ENCODE results near the gene ZNF410. TPM values are rescaled to one million over a fixed set of nuclear protein-coding genes. Genes with fewer than 3 reads are reported as not detected.
A peak's percentile ranks its signal among the peaks of the same experiment; 100 is the strongest.

ZNF410 gene
- total and polyA plus RNA-seq, 2 of the 13 experiments (the other 11 are each of a cell fraction or from before 2014, with no cell fraction given), result 19.2 to 44.3 TPM

- peak; percentile 97 for TF ChIP-seq ZFX (CRISPR knock-in tag; IDR thresholded peaks at IDR 0.05; ENCODE audit: low read depth)
- TF ChIP-seq FOXC1 (CRISPR knock-in tag; IDR thresholded peaks at IDR 0.05; ENCODE audit: borderline replicate concordance), result peak; percentile 95
- TF ChIP-seq, protein P1, sequence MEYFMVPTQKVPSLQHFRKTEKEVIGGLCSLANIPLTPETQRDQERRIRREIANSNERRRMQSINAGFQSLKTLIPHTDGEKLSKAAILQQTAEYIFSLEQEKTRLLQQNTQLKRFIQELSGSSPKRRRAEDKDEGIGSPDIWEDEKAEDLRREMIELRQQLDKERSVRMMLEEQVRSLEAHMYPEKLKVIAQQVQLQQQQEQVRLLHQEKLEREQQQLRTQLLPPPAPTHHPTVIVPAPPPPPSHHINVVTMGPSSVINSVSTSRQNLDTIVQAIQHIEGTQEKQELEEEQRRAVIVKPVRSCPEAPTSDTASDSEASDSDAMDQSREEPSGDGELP (IDR thresholded peaks at IDR 0.05; ENCODE audit: borderline replicate concordance, low read depth), result peak; percentile 79
- TF ChIP-seq ZNF616 (CRISPR knock-in tag; IDR thresholded peaks at IDR 0.05; ENCODE audit: low read depth), result no peak
- TF ChIP-seq, protein P2, sequence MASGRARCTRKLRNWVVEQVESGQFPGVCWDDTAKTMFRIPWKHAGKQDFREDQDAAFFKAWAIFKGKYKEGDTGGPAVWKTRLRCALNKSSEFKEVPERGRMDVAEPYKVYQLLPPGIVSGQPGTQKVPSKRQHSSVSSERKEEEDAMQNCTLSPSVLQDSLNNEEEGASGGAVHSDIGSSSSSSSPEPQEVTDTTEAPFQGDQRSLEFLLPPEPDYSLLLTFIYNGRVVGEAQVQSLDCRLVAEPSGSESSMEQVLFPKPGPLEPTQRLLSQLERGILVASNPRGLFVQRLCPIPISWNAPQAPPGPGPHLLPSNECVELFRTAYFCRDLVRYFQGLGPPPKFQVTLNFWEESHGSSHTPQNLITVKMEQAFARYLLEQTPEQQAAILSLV (CRISPR knock-in tag; IDR thresholded peaks at IDR 0.05; ENCODE audit: borderline replicate concordance), result peak; percentile 91; the same call in 1 of the 2 replicates
- TF ChIP-seq ZNF205 (CRISPR knock-in tag; IDR thresholded peaks at IDR 0.05), result 0 out of 2 replicates have a peak, but pooled peaks have one; percentile 54
- TF ChIP-seq, protein P3, sequence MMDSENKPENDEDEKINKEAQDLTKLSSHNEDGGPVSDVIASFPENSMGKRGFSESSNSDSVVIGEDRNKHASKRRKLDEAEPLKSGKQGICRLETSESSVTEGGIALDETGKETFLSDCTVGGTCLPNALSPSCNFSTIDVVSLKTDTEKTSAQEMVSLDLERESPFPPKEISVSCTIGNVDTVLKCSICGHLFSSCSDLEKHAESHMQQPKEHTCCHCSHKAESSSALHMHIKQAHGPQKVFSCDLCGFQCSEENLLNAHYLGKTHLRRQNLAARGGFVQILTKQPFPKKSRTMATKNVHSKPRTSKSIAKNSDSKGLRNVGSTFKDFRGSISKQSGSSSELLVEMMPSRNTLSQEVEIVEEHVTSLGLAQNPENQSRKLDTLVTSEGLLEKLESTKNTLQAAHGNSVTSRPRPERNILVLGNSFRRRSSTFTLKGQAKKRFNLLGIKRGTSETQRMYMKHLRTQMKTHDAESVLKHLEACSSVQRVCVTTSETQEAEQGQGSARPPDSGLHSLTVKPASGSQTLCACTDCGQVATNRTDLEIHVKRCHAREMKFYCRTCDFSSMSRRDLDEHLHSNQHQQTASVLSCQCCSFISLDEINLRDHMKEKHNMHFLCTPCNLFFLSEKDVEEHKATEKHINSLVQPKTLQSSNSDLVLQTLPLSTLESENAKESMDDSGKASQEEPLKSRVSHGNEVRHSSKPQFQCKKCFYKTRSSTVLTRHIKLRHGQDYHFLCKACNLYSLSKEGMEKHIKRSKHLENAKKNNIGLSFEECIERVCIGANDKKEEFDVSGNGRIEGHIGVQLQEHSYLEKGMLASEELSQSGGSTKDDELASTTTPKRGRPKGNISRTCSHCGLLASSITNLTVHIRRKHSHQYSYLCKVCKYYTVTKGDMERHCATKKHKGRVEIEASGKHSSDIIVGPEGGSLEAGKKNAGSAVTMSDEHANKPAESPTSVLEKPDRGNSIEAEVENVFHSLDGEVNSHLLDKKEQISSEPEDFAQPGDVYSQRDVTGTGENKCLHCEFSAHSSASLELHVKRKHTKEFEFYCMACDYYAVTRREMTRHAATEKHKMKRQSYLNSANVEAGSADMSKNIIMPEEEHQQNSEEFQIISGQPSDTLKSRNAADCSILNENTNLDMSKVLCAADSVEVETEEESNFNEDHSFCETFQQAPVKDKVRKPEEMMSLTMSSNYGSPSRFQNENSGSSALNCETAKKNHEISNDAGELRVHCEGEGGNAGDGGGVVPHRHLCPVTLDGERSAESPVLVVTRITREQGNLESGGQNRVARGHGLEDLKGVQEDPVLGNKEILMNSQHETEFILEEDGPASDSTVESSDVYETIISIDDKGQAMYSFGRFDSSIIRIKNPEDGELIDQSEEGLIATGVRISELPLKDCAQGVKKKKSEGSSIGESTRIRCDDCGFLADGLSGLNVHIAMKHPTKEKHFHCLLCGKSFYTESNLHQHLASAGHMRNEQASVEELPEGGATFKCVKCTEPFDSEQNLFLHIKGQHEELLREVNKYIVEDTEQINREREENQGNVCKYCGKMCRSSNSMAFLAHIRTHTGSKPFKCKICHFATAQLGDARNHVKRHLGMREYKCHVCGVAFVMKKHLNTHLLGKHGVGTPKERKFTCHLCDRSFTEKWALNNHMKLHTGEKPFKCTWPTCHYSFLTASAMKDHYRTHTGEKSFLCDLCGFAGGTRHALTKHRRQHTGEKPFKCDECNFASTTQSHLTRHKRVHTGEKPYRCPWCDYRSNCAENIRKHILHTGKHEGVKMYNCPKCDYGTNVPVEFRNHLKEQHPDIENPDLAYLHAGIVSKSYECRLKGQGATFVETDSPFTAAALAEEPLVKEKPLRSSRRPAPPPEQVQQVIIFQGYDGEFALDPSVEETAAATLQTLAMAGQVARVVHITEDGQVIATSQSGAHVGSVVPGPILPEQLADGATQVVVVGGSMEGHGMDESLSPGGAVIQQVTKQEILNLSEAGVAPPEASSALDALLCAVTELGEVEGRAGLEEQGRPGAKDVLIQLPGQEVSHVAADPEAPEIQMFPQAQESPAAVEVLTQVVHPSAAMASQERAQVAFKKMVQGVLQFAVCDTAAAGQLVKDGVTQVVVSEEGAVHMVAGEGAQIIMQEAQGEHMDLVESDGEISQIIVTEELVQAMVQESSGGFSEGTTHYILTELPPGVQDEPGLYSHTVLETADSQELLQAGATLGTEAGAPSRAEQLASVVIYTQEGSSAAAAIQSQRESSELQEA (CRISPR knock-in tag; IDR thresholded peaks at IDR 0.05; ENCODE audit: not compliant biosample characterization), result no peak
- peak; percentile 9; the same call in 1 of the 2 replicates for TF ChIP-seq MIXL1 (CRISPR knock-in tag; IDR thresholded peaks at IDR 0.05)
- peak; percentile 99 for TF ChIP-seq EED (CRISPR knock-in tag; IDR thresholded peaks at IDR 0.05)
- peak; percentile 92 for TF ChIP-seq ATF7-NPFF (CRISPR knock-in tag; IDR thresholded peaks at IDR 0.05; ENCODE audit: low read depth)
- no peak for TF ChIP-seq MTF1 (CRISPR knock-in tag; IDR thresholded peaks at IDR 0.05)
- TF ChIP-seq BHLHE40 (IDR thresholded peaks at IDR 0.05; ENCODE audit: low read length), result no peak
- peak; percentile 82; the same call in 1 of the 2 replicates for TF ChIP-seq ZNF691 (CRISPR knock-in tag; IDR thresholded peaks at IDR 0.05; ENCODE audit: borderline replicate concordance, low read depth)
- no peak for TF ChIP-seq ZNF432 (CRISPR knock-in tag; IDR thresholded peaks at IDR 0.05; ENCODE audit: borderline replicate concordance)
- 0 out of 2 replicates have a peak, but pooled peaks have one; percentile 21 for TF ChIP-seq ZNF615 (CRISPR knock-in tag; IDR thresholded peaks at IDR 0.05; ENCODE audit: borderline replicate concordance)
- peak; percentile 41; the same call in 1 of the 2 replicates for TF ChIP-seq ZNF235 (CRISPR knock-in tag; IDR thresholded peaks at IDR 0.05; ENCODE audit: borderline replicate concordance)
- no peak for TF ChIP-seq ZNF775 (CRISPR knock-in tag; IDR thresholded peaks at IDR 0.05; ENCODE audit: borderline replicate concordance)
Observed at GRCh38 chr14:73949752-73950734, 63.4 kb downstream of the ZNF410 start, which contains the start of the genes COQ6 and FAM161B (continued).

Data from HepG2 (cell line).